Astrocyte of the spinal cord (primary cell): Measurements from ENCODE around the gene STK39.
"Not testable (repeated sequence)": the region's sequence is repeated elsewhere in the genome, so short reads cannot be mapped to it uniquely, and the experiment has no call there.

Experiments
- DNase-seq: peaks from one replicate; pipeline ENCODE4 v3.0.0; 2011; ENCODE audit warnings: low read depth, low spot score
- H3K4me3 ChIP-seq: 2 replicates; pipeline ENCODE4 v1.5.1; 2011; ENCODE audit warnings: low read depth, mild to moderate bottlenecking, low read length, moderate library complexity
- CTCF ChIP-seq: IDR thresholded peaks from 2 replicates; pipeline ENCODE4 v1.5.1; 2012; ENCODE audit warnings: low read depth, mild to moderate bottlenecking, low read length, inconsistent platforms
- in situ Hi-C: cut with HindIII; loops from 2 replicates; pipeline ENCODE4 v1.10.0; 2017; ENCODE audit warnings: low sequenced_read_pairs

The STK39 gene

GRCh38 chr2:168084288-168084687, 163.1 kb downstream of the STK39 start:
- no peak for TF ChIP-seq CTCF

DNA sequence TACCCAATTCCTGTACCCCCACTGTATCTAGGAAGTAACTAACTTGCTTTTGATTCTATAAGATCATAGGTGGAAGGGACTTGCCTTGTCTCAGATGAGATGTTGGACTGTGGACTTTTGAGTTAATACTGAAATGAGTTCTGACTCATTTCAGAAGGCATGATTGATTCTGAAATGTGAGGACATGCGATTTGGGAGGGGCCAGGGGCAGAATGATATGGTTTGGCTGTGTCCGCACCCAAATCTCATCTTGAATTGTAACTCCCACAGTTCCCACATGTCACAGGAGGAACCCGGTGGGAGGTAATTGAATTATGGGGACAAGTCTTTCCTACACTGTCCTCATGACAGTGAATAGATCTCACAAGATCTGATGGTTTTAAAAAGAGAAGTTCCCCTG, 165.9 kb downstream of the STK39 start:
- H3K4me3 ChIP-seq, in situ Hi-C loops, DNase-seq: not testable (repeated sequence)

More at GRCh38 chr2:168084288-168084687, 163.1 kb downstream of the STK39 start:
- DNase-seq = no peak
- in situ Hi-C loops = no loop called here
- no peak overlapping the region for H3K4me3 ChIP-seq

- in situ Hi-C loops = no loop called here
- no peak for DNase-seq
- H3K4me3 ChIP-seq = no peak overlapping the region
- no peak for TF ChIP-seq CTCF
Observed at GRCh38 chr2:168079236-168079635, 168.2 kb downstream of the STK39 start.

DNA sequence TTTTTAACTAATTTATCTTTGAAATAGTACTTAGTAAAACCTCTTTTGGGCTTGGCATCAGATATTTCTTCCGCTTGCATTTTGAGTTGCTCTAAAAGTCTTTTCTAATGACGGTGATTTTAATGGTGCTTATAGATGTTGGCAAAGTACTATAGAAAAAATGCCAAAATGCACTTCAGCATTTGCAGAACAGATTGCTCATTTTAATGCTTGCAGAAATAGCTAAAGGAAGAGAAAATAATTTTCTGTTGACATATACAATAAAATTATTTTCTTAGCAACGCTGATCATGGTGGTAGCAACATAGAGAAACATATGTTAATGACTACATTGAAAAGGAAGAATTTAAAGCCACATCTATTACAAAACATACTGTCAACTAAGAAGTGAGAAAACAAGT, 170.7 kb downstream of the STK39 start:
- TF ChIP-seq CTCF = no peak
- in situ Hi-C loops = no loop called here
- DNase-seq = no peak
- H3K4me3 ChIP-seq = no peak overlapping the region

- in situ Hi-C loops = no loop called here
- TF ChIP-seq CTCF = no peak
- no peak overlapping the region for H3K4me3 ChIP-seq
- no peak for DNase-seq
Observed at GRCh38 chr2:168075446-168075845, 171.9 kb downstream of the STK39 start.

- H3K4me3 ChIP-seq = no peak overlapping the region
- no peak for DNase-seq
- in situ Hi-C loops = no loop called here
- no peak for TF ChIP-seq CTCF
Observed at GRCh38 chr2:168072626-168073303, 174.6 kb downstream of the STK39 start.

DNA sequence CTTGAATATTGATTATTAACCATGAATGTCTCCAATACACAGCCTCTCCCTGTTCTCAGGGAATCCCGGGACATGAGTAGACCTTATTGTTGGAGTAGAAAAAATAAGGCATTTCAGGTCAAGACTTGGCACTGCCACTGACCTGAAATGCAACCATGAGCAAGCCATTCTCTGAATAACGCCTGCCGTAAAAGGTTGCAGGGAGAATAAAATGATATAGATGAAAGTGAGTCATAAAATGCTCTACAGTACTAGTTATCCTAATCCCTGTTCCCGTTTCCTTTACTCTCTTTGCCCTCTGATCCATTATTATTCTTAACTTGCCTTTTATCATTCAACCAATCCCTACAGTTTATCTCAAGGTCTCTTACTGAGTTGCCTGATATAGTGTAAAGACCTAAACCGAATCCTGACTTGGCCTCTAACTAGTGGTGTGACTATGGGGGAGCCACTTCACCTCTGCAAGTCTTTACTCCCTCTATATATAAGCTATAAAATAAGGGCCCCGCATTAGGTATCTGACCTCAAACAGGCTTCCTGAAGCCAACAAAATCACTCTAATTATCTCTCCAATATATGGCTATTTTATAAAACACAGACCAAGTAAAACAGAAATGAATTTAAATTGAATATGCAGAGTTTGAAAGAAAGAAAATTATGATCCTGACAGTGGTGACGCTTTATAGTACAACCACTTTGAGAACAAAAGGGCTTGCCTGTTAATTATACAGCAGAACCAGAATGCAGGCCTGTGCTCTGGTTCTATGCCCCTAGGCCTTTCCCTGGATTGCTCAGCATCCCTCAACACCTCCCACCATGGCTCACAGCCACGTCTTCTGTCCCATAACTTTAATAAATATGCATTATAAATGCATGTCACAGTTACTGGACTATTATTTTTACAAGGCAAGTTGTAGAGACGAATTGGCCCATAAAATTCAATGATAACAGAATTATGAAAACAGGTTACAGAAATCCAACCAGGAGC, 183.1 kb downstream of the STK39 start:
- in situ Hi-C loops = no loop called here
- no peak overlapping the region for H3K4me3 ChIP-seq
- DNase-seq = no peak
- TF ChIP-seq CTCF = no peak
